Peyer's patch (tissue), 4 donors: ENCODE measurements around the gene LYVE1.

Experiments used
- POLR2A ChIP-seq, 2 donors: fragments of 450-650 bp; IDR thresholded peaks; one replicate each; pipeline ENCODE4 v1.5.1; 2017; ENCODE audit warnings: antibody characterized with exemption in 2 of 2, mild to moderate bottlenecking in 2 of 2, moderate library complexity in 2 of 2
- TF ChIP-seq, protein P1 (sequence below), 6 experiments: fragments of 450-650 bp in 4 of 6; fragments of 200-600 bp in 2 of 6; sonication (generic) in 1 of 6; IDR thresholded peaks; one replicate each; pipeline ENCODE4 v1.5.1; 2017 to 2019; ENCODE audit warnings: antibody characterized with exemption in 6 of 6, mild to moderate bottlenecking in 3 of 6, moderate library complexity in 1 of 6

DNA sequence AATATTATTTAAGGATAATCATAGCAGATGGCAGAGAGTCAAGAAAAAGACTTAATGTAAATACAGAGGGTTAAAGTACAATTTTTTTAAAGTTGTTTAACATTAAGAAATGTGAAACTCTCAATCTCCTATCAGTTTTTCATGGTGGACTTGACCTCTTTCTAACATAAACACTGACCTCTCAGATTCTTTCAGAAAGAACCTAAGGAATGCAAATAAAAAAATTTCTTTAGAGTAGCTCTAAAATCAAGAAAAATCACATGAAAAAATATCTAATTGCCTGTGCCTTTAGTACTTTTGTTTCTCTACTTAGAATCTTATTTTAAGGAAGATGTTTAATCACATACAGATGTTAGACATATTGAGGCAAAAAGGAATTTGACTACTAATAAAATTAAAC is 40.3 kb downstream of the LYVE1 start:
- TF ChIP-seq, protein P1, sequence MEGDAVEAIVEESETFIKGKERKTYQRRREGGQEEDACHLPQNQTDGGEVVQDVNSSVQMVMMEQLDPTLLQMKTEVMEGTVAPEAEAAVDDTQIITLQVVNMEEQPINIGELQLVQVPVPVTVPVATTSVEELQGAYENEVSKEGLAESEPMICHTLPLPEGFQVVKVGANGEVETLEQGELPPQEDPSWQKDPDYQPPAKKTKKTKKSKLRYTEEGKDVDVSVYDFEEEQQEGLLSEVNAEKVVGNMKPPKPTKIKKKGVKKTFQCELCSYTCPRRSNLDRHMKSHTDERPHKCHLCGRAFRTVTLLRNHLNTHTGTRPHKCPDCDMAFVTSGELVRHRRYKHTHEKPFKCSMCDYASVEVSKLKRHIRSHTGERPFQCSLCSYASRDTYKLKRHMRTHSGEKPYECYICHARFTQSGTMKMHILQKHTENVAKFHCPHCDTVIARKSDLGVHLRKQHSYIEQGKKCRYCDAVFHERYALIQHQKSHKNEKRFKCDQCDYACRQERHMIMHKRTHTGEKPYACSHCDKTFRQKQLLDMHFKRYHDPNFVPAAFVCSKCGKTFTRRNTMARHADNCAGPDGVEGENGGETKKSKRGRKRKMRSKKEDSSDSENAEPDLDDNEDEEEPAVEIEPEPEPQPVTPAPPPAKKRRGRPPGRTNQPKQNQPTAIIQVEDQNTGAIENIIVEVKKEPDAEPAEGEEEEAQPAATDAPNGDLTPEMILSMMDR (IDR thresholded peaks at IDR 0.05), result no peak
- TF ChIP-seq POLR2A (IDR thresholded peaks at IDR 0.05), result no peak
